GM10266 (cell line): ENCODE data around the gene KCNIP3.

Source experiments
- DNase-seq: peaks from one replicate; pipeline ENCODE4 v3.0.0; 2012; ENCODE audit errors: extremely low spot score
- TF ChIP-seq, protein P1 (sequence below): IDR thresholded peaks from 2 replicates; pipeline ENCODE4 v1.5.1; 2012; ENCODE audit warnings: mild to moderate bottlenecking, low read depth; ENCODE audit not compliant: control insufficient read depth, insufficient read depth; ENCODE audit errors: missing control alignments

Gene KCNIP3

DNA sequence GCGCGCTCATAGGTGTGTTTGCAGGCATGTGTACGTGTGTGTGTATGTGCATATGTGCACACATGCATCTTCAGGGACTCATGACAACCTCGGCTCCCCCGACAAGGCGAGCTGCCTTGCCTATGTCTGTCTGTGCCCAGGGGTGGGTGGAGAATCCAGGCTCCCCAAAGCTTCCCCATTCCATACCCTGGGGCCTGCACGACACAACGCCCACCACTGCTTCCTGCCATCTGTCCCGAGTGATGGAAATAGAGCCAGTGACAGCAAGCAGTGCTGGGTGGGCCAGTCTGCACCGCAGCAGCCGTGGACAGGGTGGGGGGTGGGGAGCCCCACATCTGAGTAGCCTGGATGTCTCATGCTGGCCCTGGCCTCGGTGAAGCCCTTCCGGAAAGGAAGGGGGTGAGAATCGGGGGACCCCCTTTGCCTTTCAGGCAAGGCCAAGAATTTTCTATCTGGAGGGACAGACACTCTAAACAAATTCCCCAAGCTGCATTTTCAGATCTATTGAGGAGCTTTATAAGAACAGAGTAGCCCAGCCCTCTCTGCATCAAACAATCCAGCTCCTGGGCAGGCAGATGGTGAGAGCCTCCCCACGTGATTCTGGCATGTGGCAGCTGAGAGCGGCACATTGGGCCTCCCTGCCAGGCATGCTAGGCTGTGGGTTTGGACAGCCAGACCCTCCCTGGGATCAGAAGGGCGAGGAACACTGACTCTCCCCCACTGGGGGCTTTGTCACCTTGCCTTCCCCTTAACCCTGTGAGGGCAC lies 4.9 kb downstream of the KCNIP3 start:
- no peak for DNase-seq
- TF ChIP-seq, protein P1, sequence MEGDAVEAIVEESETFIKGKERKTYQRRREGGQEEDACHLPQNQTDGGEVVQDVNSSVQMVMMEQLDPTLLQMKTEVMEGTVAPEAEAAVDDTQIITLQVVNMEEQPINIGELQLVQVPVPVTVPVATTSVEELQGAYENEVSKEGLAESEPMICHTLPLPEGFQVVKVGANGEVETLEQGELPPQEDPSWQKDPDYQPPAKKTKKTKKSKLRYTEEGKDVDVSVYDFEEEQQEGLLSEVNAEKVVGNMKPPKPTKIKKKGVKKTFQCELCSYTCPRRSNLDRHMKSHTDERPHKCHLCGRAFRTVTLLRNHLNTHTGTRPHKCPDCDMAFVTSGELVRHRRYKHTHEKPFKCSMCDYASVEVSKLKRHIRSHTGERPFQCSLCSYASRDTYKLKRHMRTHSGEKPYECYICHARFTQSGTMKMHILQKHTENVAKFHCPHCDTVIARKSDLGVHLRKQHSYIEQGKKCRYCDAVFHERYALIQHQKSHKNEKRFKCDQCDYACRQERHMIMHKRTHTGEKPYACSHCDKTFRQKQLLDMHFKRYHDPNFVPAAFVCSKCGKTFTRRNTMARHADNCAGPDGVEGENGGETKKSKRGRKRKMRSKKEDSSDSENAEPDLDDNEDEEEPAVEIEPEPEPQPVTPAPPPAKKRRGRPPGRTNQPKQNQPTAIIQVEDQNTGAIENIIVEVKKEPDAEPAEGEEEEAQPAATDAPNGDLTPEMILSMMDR = no peak

DNA sequence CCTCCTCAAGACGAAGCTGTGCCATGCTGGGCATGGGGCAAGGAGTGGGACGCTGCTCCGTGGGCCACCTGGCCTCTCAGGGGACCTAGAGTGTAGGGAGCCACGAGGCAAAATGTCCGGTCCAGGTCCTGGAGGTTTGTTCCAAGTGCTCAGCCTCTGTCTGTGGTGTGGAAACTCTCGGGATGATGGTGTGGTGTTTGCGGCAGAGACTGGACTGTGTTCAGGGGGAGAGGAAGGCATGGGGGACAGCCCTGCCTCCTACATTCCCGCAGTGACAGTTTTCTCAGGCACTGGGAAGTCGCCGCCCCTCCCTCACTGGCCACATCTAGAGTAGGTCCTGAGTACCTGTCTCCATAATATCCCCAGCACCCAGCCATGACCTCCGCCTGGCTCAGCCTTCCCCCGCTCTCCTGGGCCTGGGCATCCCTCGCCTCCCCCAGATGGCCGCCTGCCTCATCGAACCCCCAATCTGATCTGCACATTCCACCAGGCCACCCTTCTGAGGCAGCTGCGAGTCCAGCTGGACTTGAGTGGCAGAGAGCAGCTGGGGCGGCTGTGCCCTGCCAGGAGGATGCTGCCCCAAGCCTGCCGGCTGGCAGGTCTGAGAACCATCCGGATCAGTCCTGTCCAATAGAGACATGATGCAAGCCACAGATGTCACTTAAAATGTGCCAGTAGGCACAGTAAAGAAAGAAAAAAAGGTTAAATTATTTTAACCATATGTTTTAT lies 6.2 kb downstream of the KCNIP3 start:
- TF ChIP-seq, protein P1 = no peak
- no peak for DNase-seq

DNA sequence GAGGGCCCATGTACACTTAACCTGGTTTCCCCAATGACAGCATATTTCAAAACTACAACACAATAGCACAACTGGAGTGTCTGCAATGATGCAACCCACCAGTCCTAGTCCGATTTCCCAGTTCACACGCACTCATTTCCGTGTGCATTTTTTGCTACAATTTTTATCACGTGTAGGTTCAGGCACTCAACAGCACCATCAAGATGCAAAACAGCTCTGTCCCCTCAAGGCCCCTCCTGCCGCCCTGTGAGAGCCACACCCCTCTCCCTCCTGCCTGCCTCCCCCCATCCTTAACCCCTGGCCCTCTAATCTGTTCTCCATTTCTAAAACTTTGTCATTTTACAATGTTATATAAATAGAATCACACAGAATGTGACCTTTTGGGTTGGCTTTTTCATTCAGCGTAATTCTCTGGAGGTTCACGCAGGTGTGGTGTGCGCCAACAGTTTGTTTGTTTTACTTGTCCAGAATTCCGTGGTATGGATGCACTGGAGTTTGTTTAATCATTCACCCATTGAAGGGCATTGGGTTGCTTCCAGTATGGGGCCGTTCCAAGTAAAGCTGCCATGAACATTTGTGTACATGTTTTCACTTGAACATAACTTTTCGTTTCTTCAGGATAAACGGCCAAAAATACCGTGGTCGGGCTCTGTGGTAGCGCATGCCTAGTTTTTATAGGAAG lies 8.4 kb downstream of the KCNIP3 start:
- TF ChIP-seq, protein P1 = no peak
- no peak for DNase-seq

DNA sequence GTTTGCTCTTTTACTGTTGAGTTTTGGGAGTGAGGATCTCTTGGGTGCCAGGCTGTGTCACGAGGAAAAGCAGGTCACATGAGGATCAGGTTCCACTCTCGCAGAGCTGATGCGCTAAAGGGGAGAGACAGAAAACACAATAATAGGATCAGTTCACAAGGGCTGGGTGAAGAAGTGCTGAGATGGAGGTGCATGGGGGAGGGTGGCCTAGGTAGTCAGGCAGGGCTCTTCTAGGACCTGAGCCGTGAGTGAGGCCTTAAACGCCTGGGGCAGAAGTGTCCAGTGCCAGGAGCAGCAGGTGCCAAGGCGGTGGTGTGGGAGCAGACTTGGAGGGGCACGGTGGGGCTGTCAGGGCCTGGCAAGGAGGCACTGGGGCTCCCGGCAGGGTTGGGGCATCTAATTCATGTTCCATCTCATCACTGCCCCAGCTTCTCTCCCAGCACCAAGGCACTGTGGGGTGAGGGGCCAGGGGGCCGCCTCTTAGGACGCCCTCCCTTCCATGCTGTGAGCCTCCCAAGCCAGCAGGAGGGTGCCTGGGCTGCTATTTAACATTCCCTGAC lies 9.3 kb downstream of the KCNIP3 start:
- no peak for DNase-seq
- TF ChIP-seq, protein P1 = no peak

DNA sequence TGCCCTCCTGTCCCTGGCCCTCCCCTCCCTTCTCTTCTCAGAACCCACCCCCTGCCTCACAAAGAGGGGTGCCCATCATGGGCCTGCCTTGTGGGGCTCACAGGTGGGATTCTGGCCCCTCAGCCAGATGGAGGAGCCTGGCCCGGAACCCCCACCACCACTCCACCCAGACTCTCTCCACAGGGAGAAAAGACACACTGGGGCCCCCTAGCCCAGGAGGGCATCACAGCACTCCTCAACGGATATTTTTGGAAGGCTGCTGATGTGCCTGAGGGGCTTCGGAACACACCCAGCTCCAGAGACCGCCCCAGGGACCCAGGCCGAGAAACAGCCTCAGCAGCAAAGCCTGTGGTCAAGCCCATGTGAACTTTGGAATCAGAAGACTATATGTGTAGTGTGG lies 9.9 kb downstream of the KCNIP3 start:
- TF ChIP-seq, protein P1 = no peak
- no peak for DNase-seq

DNA sequence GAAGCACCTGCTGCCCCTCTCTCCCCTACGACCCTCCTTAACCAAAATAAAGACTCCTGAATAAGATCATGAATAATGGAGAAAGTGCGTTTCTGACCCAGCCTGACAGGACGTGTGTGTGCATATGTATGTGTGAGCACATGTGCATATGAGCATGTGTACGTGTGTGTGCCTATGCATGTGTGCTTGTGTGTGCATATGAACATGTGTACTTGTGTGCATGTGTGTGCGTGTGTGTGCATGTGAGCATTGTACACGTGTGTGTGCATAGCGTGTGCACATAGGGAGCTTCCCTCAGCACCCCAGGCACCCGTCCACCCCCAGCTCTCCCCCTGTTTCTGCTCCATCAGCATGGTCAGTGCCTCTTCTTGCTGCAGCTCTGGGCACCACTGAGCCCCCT lies 10.7 kb downstream of the KCNIP3 start:
- DNase-seq = no peak

More for the DNA sequence above, 10.7 kb downstream of the KCNIP3 start:
- TF ChIP-seq, protein P1 = no peak
